ENCODE data around the gene GPAT3.
"Not testable (repeated sequence)": the region's sequence is repeated elsewhere in the genome, so short reads cannot be mapped to it uniquely, and the experiment has no call there.

The GPAT3 gene

DNA sequence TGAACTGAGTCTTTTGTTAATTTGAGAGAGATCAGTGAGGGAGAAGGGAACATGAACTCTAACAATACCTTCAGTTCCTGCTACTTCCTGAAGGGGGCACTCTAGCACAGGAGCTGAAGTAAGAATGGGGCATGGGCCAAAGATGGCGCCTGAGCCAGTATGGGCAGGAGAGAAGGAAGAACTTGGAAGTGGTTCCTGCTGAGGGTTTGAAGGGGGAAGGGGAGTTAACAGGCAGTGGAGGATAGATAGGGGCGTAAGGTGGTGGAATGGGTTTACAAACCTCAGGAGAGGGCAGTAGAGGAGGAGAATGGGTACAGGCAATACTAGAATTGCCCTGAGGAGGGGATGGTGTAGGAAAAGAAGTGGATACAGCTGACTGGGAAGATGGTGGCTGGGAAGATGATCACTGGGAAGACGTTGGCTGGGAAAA is 26.7 kb upstream of the GPAT3 start:
- peak overlapping the region; percentile 98 for H2AFZ ChIP-seq (ENCODE audit: low read length)
- TF ChIP-seq, protein P1, sequence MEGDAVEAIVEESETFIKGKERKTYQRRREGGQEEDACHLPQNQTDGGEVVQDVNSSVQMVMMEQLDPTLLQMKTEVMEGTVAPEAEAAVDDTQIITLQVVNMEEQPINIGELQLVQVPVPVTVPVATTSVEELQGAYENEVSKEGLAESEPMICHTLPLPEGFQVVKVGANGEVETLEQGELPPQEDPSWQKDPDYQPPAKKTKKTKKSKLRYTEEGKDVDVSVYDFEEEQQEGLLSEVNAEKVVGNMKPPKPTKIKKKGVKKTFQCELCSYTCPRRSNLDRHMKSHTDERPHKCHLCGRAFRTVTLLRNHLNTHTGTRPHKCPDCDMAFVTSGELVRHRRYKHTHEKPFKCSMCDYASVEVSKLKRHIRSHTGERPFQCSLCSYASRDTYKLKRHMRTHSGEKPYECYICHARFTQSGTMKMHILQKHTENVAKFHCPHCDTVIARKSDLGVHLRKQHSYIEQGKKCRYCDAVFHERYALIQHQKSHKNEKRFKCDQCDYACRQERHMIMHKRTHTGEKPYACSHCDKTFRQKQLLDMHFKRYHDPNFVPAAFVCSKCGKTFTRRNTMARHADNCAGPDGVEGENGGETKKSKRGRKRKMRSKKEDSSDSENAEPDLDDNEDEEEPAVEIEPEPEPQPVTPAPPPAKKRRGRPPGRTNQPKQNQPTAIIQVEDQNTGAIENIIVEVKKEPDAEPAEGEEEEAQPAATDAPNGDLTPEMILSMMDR (conservative IDR thresholded peaks at IDR 0.05; ENCODE audit: low read length) = peak; percentile 78
- not testable (repeated sequence) for H3K9me2 ChIP-seq (replicated peaks; ENCODE audit: low read depth, low read length); H3F3A ChIP-seq (ENCODE audit: low read depth); H3K4me2 ChIP-seq (ENCODE audit: low read depth, low read length, poor library complexity, severe bottlenecking); H3K36me3 ChIP-seq (ENCODE audit: insufficient read depth, low read length); H3K27me3 ChIP-seq (ENCODE audit: insufficient read depth, low read length, poor library complexity, severe bottlenecking); H3K4me3 ChIP-seq (ENCODE audit: low read length, poor library complexity, severe bottlenecking); H3K9ac ChIP-seq (ENCODE audit: low read depth, low read length, poor library complexity, severe bottlenecking); H3K4me1 ChIP-seq (ENCODE audit: insufficient read depth, low read length, poor library complexity, severe bottlenecking); H3K9me3 ChIP-seq (ENCODE audit: insufficient read depth, low read depth, low read length); H3K79me2 ChIP-seq (ENCODE audit: insufficient read depth, low read length); H4K20me1 ChIP-seq (ENCODE audit: insufficient read depth, low read length, poor library complexity, severe bottlenecking)

DNA sequence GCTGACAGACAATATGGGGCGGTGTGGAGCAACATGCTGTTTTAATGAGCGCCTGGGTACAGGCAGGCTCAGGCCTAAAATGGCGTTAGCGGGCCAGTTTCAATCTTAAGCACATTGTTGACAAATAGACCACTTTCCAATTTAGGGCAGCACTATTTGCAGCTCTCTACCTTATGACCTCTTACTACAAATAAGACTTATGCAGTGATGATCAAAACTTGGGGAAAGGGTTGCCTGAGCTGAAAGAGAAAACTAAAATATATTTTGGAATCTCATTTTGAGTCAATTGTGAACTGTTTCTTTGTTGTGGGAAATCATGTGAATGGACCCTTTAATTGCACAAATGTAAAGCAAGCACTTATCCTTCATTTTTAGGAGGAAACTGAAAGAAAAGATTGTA is 25.5 kb upstream of the GPAT3 start:
- peak overlapping the region; percentile 42; the same call in 1 of the 2 replicates for H2AFZ ChIP-seq (ENCODE audit: low read length)
- H3K9me3 ChIP-seq (ENCODE audit: insufficient read depth, low read depth, low read length) = no peaks in the 10 kb centered on the region
- H3K4me1 ChIP-seq (ENCODE audit: insufficient read depth, low read length, poor library complexity, severe bottlenecking) = no peaks in the 10 kb centered on the region
- no peaks in the 10 kb centered on the region for H3K36me3 ChIP-seq (ENCODE audit: insufficient read depth, low read length)
- H3K9me2 ChIP-seq (replicated peaks; ENCODE audit: low read depth, low read length) = no peaks in the 10 kb centered on the region
- H4K20me1 ChIP-seq (ENCODE audit: insufficient read depth, low read length, poor library complexity, severe bottlenecking) = no peaks in the 10 kb centered on the region
- no peaks in the 10 kb centered on the region for H3K27me3 ChIP-seq (ENCODE audit: insufficient read depth, low read length, poor library complexity, severe bottlenecking)
- no peak for TF ChIP-seq EZH2phosphoT487 (IDR thresholded peaks at IDR 0.05; ENCODE audit: borderline replicate concordance)
- TF ChIP-seq, protein P1 (conservative IDR thresholded peaks at IDR 0.05; ENCODE audit: low read length) = no peak
- H3F3A ChIP-seq (ENCODE audit: low read depth) = no peaks in the 10 kb centered on the region
- no peaks in the 10 kb centered on the region for H3K79me2 ChIP-seq (ENCODE audit: insufficient read depth, low read length)
- H3K4me3 ChIP-seq (ENCODE audit: low read length, poor library complexity, severe bottlenecking) = no peak overlapping the region
- no peak overlapping the region for H3K9ac ChIP-seq (ENCODE audit: low read depth, low read length, poor library complexity, severe bottlenecking)
- H3K4me2 ChIP-seq (ENCODE audit: low read depth, low read length, poor library complexity, severe bottlenecking) = no peak overlapping the region

DNA sequence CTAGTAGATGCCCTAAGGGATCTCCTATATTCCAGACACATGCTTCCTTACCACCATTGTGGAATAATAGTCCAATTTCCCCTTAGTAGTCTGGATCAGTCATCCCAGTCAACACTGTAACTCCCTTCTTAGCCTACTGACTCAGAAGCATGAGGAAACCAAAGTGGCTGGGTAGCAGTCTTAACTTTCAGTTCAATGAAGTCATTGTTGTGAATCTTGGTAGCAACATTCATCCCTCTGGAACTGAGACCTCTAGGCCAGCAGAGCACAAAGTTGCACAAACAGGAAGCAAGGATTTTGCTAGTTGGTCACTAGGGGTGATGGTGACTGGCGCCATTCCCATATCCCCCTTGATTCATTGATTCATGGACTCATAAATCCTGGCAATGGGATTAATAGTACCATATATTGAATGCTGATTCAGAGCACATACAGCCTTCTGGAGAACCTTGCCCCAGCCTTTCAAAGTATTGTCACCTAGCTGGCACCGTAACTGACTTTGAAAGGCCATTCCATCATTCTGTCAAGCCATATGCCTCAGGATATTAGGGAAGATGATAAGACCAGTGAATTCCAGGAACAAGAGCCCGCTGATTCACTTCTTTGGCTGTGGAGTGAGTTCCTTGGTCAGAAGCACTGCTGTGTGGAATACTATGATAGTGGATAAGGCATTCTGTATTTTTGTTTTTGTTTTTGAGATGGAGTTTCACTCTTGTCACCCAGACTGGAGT is 19.7 kb upstream of the GPAT3 start:
- H3F3A ChIP-seq (ENCODE audit: low read depth) = no peaks in the 10 kb centered on the region
- no peaks in the 10 kb centered on the region for H3K27me3 ChIP-seq (ENCODE audit: insufficient read depth, low read length, poor library complexity, severe bottlenecking)
- H2AFZ ChIP-seq (ENCODE audit: low read length) = no peak overlapping the region
- no peak overlapping the region for H3K4me2 ChIP-seq (ENCODE audit: low read depth, low read length, poor library complexity, severe bottlenecking)
- no peak overlapping the region for H3K9ac ChIP-seq (ENCODE audit: low read depth, low read length, poor library complexity, severe bottlenecking)
- H3K79me2 ChIP-seq (ENCODE audit: insufficient read depth, low read length) = no peaks in the 10 kb centered on the region
- no peak overlapping the region for H3K4me3 ChIP-seq (ENCODE audit: low read length, poor library complexity, severe bottlenecking)
- no peaks in the 10 kb centered on the region for H3K9me3 ChIP-seq (ENCODE audit: insufficient read depth, low read depth, low read length)
- H3K4me1 ChIP-seq (ENCODE audit: insufficient read depth, low read length, poor library complexity, severe bottlenecking) = no peaks in the 10 kb centered on the region
- H4K20me1 ChIP-seq (ENCODE audit: insufficient read depth, low read length, poor library complexity, severe bottlenecking) = no peaks in the 10 kb centered on the region
- TF ChIP-seq EZH2phosphoT487 (IDR thresholded peaks at IDR 0.05; ENCODE audit: borderline replicate concordance) = no peak
- TF ChIP-seq, protein P1 (conservative IDR thresholded peaks at IDR 0.05; ENCODE audit: low read length) = no peak
- no peaks in the 10 kb centered on the region for H3K36me3 ChIP-seq (ENCODE audit: insufficient read depth, low read length)
- H3K9me2 ChIP-seq (replicated peaks; ENCODE audit: low read depth, low read length) = no peaks in the 10 kb centered on the region
